ENCODE measurements around the gene IZUMO4.

The IZUMO4 gene

DNA sequence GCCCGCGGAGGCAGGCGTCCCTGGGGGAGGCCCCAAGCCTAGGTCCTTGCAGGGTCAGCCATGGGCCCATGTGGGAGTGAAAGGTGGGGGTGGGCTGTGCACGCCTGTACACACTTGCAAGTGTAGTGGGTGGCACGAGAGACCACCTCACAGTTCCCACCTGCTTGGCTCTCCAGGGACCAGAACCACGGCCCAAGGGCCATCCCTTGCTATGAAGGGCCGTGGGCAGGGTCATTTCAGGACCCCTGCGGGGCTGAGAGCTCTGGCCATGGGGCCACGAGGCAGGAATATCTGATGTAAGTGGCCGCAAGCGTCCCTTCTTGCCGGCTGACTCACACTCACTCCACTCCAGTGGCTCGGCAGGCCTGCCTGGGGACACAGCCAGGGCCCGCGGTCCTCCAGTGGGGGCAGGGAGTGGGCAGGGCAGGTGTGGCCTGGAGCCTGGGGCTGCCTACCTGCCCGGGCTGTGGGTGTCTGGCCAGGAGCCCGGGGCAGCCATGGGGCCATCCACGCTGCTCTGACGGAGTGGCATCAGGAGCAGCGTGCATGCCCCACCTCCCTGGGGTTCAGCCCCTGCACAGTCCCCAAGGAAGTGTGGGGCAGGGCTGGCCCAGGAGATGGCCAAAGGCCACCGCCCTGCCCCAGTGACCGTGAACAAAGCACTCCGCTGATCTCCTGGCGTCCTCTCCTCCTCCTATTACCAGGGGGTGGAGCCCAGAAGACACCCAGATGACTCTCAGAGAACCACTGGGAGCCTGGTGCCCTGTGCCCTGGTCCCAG is 37.1 kb upstream of the IZUMO4 start:
- DNase-seq = no peak

DNA sequence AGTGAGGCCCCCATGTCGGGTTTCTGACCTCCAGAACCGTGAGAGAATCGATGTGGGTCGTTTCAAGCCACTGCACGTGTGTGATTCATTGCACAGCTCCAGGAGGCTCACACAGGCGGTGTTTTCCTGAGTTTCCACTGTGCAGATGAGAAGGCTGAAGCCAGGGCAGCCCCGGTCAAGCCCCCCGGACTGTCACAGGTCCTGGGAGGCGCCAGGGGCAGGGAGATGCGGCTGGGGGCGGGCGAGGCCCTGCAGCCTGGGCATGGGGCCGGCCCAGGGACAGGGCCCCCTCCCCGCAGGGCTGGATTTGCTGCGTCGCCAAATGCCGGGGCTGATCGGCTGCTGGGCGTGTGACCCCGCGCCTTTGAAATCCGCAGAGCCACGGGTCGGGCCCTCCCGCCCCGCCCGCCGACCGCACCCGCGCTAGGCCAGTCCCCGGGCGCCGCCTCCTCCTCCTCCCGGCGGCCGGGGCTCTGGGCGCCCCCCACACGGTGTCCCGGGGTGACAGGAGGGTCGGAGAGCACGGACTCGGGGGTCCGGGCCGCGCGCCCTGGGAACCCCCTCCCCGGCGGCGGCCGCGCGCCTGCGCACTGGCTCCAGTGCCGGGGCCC is 35.7 kb upstream of the IZUMO4 start:
- peak in 1 of 2 donors; percentile 52 for DNase-seq

DNA sequence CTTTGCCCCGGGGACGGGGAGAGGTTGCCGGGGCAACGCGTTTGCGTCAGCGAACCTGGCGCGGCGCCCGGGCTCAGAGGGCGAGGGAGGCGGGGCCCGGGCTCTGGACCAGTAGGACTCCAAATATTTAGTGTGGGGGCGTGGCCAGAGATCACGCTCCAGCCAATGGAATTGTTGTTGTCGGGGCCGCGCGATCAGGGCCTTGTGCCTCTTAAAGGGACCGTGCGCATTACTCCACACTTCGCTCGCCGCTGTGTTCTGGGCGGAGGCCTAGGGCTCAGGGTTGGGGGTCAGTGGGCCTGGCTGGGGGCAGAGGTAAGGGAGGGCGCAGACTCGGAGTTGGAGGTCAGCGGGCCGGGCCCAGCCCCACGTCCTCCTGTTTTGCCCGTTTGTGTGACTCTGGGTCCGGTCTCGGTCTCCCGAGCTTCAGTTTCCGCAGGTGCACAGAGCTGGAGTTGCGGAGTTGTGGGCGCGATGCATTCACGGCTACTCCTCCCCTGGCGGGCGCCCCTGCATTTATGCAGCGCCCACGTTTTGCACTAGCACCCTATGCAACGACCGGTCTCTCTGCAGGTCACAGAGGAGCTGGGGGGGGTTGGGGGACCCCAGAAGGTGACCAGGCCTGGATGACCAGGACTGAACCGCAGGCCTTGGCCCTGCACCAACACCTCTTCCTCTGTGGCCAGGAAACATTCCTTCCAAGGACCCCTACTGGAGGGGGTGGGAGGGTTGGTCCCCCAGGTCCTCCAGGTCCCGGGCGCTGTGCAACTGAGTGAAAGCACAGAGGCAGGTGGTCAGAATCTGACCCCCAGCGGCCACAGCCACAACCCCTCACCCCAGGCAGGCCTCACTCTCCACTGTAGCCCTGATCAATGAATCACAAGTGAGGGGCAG is 35.0 kb upstream of the IZUMO4 start:
- DNase-seq = peak; percentile 99

GRCh38 chr19:2062389-2062729 is 34.4 kb upstream of the IZUMO4 start:
- DNase-seq = no peak

DNA sequence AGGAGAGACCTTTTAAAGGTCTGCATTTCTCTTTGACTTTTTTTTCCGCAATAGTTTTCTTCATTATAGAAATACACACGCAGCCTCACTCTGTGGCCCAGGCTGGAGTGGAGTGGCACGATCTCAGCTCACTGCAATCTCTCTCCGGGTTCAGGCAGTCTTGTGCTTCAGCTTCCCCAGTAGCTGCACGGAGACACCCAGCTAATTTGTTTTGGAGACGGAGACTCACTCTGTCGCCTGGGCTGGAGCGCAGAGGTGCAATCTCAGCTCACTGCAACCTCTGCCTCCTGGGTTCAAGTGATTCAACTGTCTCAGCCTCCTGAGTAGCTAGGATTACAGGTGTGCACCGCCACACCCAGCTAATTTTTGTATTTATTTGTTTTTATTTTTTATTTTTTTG is 33.9 kb upstream of the IZUMO4 start:
- DNase-seq = no peak

DNA sequence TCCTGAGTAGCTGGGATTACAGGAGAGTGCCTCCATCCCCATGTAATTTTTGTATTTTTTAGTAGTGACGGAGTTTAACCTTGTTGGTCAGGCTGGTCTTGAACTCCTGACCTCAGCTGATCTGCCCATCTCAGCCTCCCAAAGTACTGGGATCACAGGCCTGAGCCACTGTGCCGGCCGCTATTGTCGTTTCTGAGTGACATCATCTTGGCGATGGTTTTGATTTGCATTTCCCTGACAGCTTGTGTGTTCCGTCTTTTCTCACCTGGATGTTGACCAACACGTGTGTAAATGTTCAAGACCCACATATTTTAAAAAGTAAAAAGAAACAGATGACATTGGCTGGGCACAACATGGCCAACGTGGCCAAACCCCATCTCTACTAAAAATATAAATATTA is 32.9 kb upstream of the IZUMO4 start:
- DNase-seq = no peak

DNA sequence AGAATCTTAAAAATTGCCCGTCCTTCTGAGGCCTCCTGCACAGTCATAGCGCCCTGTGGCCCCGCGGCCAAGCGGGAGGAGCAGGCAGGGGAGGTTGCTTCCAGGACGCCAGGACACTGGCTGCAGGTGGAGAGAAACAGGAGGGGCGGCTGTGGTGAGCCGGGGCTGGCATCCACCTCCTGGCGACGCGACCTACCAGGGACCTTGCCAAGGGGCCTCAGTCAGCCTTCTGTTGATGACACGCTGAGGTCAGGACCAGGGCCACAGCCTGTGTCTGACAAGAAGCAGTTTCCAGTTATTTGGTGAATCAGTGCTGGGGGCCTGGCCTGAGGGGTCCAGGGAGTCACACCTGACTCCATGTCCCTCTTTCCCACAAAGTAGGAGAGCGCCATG is 32.3 kb upstream of the IZUMO4 start:
- DNase-seq = no peak

DNA sequence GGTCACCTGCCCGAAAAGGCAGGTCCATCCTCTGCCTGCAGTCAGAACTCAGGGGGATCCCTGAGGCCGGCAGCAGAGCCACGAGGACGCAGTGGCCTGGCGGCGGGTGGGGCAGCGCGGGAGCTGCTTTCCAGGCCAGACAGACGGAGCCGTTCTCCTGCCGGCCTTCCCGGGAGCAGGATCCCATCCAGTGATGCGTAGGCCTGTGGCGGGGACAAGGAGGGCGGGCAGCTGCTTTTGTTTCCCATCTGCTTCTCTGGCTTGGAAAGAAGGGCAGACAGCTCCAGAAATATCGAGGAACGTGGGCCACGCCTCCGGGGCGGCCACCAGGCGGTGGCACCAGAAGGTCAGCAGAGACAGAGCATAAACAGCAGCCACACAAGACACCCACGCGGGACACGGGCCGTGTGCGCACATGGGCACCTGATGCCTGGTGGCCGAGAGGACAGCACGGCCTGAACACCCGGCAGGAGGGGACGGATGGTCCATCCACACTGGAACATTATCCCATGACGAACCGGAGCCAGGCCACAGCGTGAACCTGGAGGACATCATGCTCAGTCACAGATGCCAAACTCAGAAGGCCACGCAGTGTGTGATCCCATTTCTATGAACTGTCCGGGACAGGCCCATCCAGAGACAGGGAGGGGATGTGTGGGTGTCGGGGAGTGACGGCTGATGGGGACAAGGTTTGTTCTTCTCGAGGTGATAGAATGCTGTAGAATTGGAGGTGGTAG is 31.8 kb upstream of the IZUMO4 start:
- DNase-seq = no peak

DNA sequence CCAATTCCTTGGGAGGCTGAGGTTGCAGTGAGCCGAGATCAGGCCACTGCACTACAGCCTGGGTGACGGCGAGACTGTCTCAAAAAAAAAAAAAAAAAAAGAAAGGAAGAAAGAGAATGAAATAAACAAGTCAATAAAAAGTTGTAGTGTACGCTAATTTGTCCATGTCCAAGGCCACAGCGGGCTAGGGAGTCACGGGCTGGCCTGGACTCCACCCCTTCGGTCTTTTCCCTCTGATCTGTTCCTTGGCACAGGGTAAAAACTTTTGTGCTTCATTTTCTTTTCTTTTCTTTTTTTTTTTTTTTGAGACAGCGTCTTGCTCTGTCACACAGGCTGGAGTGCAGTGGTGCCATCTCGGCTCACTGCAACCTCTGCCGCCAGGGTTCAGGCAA is 26.3 kb upstream of the IZUMO4 start:
- DNase-seq = no peak

DNA sequence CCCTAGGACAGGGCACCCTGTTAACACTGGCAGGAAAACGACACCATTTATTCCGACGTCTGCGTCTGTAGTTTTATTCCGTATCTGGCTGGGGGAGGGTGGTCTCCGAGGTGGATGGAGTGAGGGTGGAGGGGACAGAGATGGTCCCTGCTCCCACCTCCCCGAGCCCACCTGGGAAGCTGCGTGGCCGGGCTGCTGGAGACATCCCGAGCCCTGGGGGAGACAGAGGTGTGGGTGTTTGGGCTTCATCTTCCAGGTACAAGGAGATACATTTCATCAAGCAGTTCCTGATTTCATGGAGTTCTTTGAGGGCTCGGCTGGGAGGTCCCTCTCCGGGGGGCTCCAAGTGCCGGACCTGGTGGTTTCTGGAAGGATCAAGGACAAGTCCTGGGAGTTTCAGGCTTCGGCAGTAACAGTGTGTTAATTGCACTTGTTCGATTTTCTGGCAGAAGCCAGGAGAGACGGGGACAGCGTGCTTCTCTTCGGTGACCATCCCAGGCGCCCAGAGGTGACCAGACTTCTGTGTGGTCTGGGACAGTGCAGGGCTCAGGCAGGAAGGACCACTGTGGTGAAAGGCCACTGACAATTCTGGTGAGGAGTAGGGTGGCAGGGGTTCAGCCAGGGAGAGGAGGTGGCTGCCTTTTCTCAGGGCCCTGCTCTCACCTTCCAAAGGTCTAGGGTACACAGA is 25.6 kb upstream of the IZUMO4 start:
- DNase-seq = no peak

GRCh38 chr19:2072757-2073551 is 23.8 kb upstream of the IZUMO4 start:
- DNase-seq = no peak

DNA sequence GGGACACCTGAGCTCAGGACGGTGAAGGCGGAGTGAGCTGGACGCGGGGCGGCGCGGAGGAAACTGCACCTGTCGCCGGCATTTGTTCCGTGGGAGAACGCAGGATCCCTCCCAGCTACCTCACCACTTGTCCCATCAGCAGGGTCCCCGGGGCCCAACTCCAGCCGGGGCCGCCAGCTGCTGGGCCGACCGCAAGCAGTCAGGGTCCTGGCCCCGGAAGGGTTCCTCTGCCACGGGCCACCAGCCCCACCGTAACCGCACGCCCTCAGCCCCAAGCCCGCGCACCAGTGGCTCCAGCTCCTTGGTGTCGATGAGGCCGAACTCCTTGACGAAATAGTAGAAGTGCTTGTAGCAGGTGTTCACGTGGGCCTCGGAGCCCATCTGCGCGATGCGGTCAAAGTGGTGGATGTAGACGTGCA is 20.2 kb upstream of the IZUMO4 start:
- DNase-seq = no peak

DNA sequence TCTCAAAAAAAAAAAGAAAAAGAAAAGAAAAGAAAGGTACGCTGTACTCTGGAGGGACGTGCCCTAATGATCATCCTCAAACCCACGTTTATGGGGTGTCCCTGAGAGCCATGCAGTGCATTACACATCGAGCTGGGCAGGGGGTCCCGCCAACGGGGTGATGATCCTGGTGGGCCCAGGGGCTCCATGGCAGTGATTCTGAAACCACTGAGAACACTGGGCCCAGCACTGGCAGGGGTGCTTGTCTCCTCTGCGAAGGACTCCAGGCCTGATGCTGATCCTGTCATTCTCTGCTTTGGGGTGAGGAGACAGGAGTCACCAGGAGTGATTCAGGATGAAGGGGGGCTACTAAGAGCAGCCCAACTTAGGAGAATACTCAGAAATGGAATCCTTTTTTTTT is 19.3 kb upstream of the IZUMO4 start:
- no peak for DNase-seq

GRCh38 chr19:2077833-2078619 is 18.7 kb upstream of the IZUMO4 start:
- no peak for DNase-seq

GRCh38 chr19:2079076-2079864 is 17.4 kb upstream of the IZUMO4 start:
- no peak for DNase-seq

GRCh38 chr19:2079865-2080301 is 16.8 kb upstream of the IZUMO4 start:
- peak in 1 of 2 donors; percentile 60 for DNase-seq

- peak; percentile 18 to 55 for DNase-seq
Measured at GRCh38 chr19:2080336-2080988, 16.3 kb upstream of the IZUMO4 start.

DNA sequence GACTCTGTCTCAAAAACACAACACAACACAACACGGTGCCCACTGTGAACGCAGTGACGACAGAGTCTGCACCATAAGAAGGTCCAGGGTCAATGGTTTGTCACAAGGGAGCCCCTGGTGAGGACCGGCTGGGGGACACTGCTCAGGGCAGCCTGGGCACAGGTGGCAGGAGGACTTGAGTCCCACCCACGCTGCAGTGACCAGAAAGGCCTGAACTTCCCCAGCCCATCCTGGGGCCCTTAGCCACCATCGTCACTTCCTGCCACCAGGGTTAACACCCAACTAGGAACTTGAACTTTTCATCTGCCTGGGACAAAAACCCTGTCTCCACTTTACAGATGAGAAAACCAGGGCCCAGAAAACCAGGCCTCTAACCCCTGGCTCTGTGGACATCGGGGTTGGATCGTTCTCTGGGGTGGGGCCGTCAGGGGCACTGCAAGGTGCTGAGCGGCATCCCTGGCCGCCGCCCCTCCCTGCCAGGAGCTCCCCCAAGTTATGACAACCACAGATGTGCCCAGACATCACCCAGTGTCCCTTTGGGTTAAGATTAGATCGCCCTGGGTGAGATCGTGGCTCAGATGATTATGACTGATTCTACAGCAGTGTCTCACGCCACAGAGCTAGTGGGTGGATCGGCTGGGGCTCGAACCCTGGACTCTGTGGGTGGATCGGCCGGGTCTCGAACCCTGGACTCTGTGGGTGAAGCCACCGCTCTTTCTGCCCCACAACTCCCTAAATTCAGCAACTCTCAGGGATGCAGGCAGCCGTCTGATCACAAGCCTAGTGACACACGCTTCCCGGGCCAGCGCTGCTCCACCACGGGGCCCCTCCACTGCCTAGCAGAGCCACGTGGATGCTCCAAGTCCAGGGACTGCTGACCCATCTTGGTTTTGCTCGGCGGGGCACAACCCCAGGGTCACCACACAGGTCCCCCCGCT is 14.6 kb upstream of the IZUMO4 start:
- DNase-seq = peak; percentile 87 to 90

All from inflammatory macrophage (primary cell).